GM04503 (cell line): ENCODE results near the gene SEMG2.

Experiments
- DNase-seq: peaks from one replicate; pipeline ENCODE4 v3.0.0-alpha.2; 2012; ENCODE audit warnings: low read depth

Gene SEMG2

GRCh38 chr20:45221076-45221475, at the start of gene SEMG2:
TSS of gene SEMG2 (plus strand) at chr20:45221373. CDS start at chr20:45221390, 17 bp downstream.
- DNase-seq: no peak

GRCh38 chr20:45173522-45173921, 47.7 kb upstream of the SEMG2 start:
- no peak for DNase-seq

GRCh38 chr20:45174434-45175364, 46.5 kb upstream of the SEMG2 start, which contains the start of gene PI3:
TSS of gene PI3 (plus strand) at chr20:45174902. CDS start at chr20:45174923, 21 bp downstream.
- no peak for DNase-seq

GRCh38 chr20:45176526-45177267, 44.5 kb upstream of the SEMG2 start:
- no peak for DNase-seq

GRCh38 chr20:45179166-45179565, 42.0 kb upstream of the SEMG2 start:
- DNase-seq: no peak

- DNase-seq: peak; percentile 15
Measured at GRCh38 chr20:45181639-45182038, 39.5 kb upstream of the SEMG2 start.

- no peak for DNase-seq
Measured at GRCh38 chr20:45183084-45183483, 38.1 kb upstream of the SEMG2 start.

- DNase-seq: no peak
Measured at GRCh38 chr20:45187693-45188092, 33.5 kb upstream of the SEMG2 start.

GRCh38 chr20:45189067-45189609, 32.0 kb upstream of the SEMG2 start:
- no peak for DNase-seq

GRCh38 chr20:45189861-45190260, 31.3 kb upstream of the SEMG2 start:
- DNase-seq: no peak

- no peak for DNase-seq
Measured at GRCh38 chr20:45191926-45192325, 29.2 kb upstream of the SEMG2 start.

GRCh38 chr20:45193331-45193730, 27.8 kb upstream of the SEMG2 start:
- DNase-seq: no peak

GRCh38 chr20:45206725-45207124, 14.4 kb upstream of the SEMG2 start, which contains the start of gene SEMG1:
TSS of gene SEMG1 (plus strand) at chr20:45207033. CDS start at chr20:45207054, 21 bp downstream.
- DNase-seq: no peak

GRCh38 chr20:45209924-45210323, 11.2 kb upstream of the SEMG2 start:
- no peak for DNase-seq

- DNase-seq: no peak
Measured at GRCh38 chr20:45211569-45212474, 9.4 kb upstream of the SEMG2 start.

- DNase-seq: no peak
Measured at GRCh38 chr20:45212836-45213235, 8.3 kb upstream of the SEMG2 start.

- DNase-seq: no peak
Measured at GRCh38 chr20:45218124-45218523, 3.0 kb upstream of the SEMG2 start.

- no peak for DNase-seq
Measured at GRCh38 chr20:45218636-45219035, 2.5 kb upstream of the SEMG2 start.

GRCh38 chr20:45223136-45223535, 2.0 kb downstream of the SEMG2 start:
- no peak for DNase-seq

GRCh38 chr20:45226287-45226686, 5.1 kb downstream of the SEMG2 start:
- no peak for DNase-seq

- DNase-seq: no peak
Measured at GRCh38 chr20:45229264-45230056, 8.3 kb downstream of the SEMG2 start.
